Smooth muscle cell (in vitro differentiated cells): ENCODE results near the gene CD47. TPM values are rescaled to one million over a fixed set of nuclear protein-coding genes. Genes with fewer than 3 reads are reported as not detected.

Experiments
- DNase-seq: peaks from one replicate; lab custom pipeline; 2025; ENCODE audit not compliant: unreplicated experiment; lab: John Stamatoyannopoulos, UW
- H2AFZ ChIP-seq: fragments of 200-600 bp; sonication (generic); 2 replicates; pipeline ENCODE4 v1.6.0; 2016; ENCODE audit warnings: antibody characterized with exemption, low read depth, mild to moderate bottlenecking
- H3F3A ChIP-seq: fragments of 200-600 bp; sonication (generic); 2 replicates; pipeline ENCODE4 v1.6.0; 2017; ENCODE audit warnings: antibody characterized with exemption, low read depth
- H3K27ac ChIP-seq: fragments of 200-600 bp; sonication (generic); 2 replicates; pipeline ENCODE4 v1.5.1; 2016; ENCODE audit warnings: low read depth, mild to moderate bottlenecking
- H3K27me3 ChIP-seq: fragments of 200-600 bp; sonication (generic); 2 replicates; pipeline ENCODE4 v1.6.1; 2016; ENCODE audit warnings: low read depth, mild to moderate bottlenecking
- H3K36me3 ChIP-seq: fragments of 200-600 bp; sonication (generic); 2 replicates; pipeline ENCODE4 v1.5.1; 2016; ENCODE audit warnings: low read depth
- H3K4me1 ChIP-seq: fragments of 200-600 bp; sonication (generic); 2 replicates; pipeline ENCODE4 v1.5.1; 2016; ENCODE audit warnings: low read depth
- H3K4me2 ChIP-seq: fragments of 200-600 bp; sonication (generic); 2 replicates; pipeline ENCODE4 v1.6.0; 2016; ENCODE audit warnings: mild to moderate bottlenecking
- H3K4me3 ChIP-seq: fragments of 200-600 bp; sonication (generic); 2 replicates; pipeline ENCODE4 v1.5.1; 2016; ENCODE audit warnings: mild to moderate bottlenecking
- H3K79me2 ChIP-seq: fragments of 200-600 bp; sonication (generic); 2 replicates; pipeline ENCODE4 v1.6.0; 2016; ENCODE audit warnings: low read depth, mild to moderate bottlenecking
- H3K9ac ChIP-seq: fragments of 200-600 bp; sonication (generic); 2 replicates; pipeline ENCODE4 v1.6.0; 2016; ENCODE audit warnings: low read depth
- H3K9me3 ChIP-seq: fragments of 200-600 bp; sonication (generic); replicated peaks from 2 replicates; pipeline ENCODE4 v1.5.1; 2016; ENCODE audit warnings: low read depth
- H4K20me1 ChIP-seq: fragments of 200-600 bp; sonication (generic); 2 replicates; pipeline ENCODE4 v1.6.0; 2016; ENCODE audit warnings: low read depth
- CTCF ChIP-seq: fragments of 200-600 bp; sonication (generic); IDR thresholded peaks from 2 replicates; pipeline ENCODE4 v1.5.1; 2017; ENCODE audit warnings: borderline replicate concordance, mild to moderate bottlenecking, antibody characterized with exemption; ENCODE audit not compliant: insufficient read depth, poor library complexity, severe bottlenecking
- WGBS: methylation state at CpG from one replicate; pipeline ENCODE4 v1.1.7; 2016; ENCODE audit warnings: low lambda C conversion rate; 5-methylcytosine and 5-hydroxymethylcytosine counted together
- polyA plus RNA-seq: library from polyadenylated mRNA; unstranded; fragments of >200 nt; fragmentation: Nextera tagmentation; extraction: Ambion mirVana; gene quantifications from 2 replicates; pipeline ENCODE4 v1.2.1, GENCODE V29; 2016
- total RNA-seq: library from RNA; depleted of rRNA; stranded (reverse); fragments of >200 nt; gene quantifications from 2 replicates; pipeline ENCODE4 v1.2.3, GENCODE V29; 2014

Gene CD47
- total and polyA plus RNA-seq, 2 experiments from 2014 or later, result 47.1 to 95.6 TPM

GRCh38 chr3:108036984-108037741, 53.7 kb downstream of the CD47 start:
- H3K36me3 ChIP-seq, result no peaks in the 10 kb centered on the region
- H3K4me1 ChIP-seq, result no peaks in the 10 kb centered on the region
- no peak overlapping the region for H3K9ac ChIP-seq
- H3K27ac ChIP-seq, result peak overlapping the region; percentile 35
- H3F3A ChIP-seq, result peaks cover 13% of the 10 kb centered on the region
- H4K20me1 ChIP-seq, result no peaks in the 10 kb centered on the region
- H3K9me3 ChIP-seq, result no peaks in the 10 kb centered on the region
- H3K79me2 ChIP-seq, result no peaks in the 10 kb centered on the region
- 88% methylated on average over 12 of the region's 12 CpGs for WGBS
- no peak overlapping the region for H2AFZ ChIP-seq
- peak overlapping the region; percentile 47 for H3K4me2 ChIP-seq
- no peak overlapping the region for H3K4me3 ChIP-seq
- DNase-seq, result no peak
- TF ChIP-seq CTCF, result no peak
- H3K27me3 ChIP-seq, result no peaks in the 10 kb centered on the region

DNA sequence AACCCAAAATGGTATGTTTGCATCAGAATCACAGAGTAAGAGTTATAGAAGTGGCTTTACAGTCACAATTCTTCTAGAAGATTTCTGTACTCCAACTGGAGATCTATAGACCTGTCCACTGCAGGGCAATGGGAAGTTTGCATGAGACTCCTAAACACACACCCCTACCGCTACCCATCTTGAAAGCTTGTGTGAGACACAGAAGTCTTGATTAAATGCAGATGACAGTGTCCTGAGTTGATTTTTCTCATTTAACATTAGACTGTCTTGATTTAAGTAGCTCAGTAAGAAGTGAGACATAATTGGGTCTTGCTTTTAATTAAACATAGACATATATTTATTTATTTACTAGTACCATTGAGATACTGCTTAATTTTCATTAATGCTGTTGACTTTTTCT, 54.4 kb downstream of the CD47 start:
- Histone ChIP-seq H3K27ac (peak overlapping the region; percentile 35), H3K4me2 (peak overlapping the region; percentile 47), H3F3A (peaks cover 13% of the 10 kb centered on the region), H3K79me2 (no peaks in the 10 kb centered on the region), H3K4me3 (no peak overlapping the region), H3K4me1 (no peaks in the 10 kb centered on the region), H3K27me3 (no peaks in the 10 kb centered on the region), H3K9ac (no peak overlapping the region), H3K36me3 (no peaks in the 10 kb centered on the region), H3K9me3 (no peaks in the 10 kb centered on the region), H4K20me1 (no peaks in the 10 kb centered on the region), H2AFZ (no peak overlapping the region)
- WGBS, result 83% methylated on average over 1 of the region's 1 CpG
- no peak for DNase-seq
- TF ChIP-seq CTCF, result no peak

GRCh38 chr3:108035751-108036150, 55.1 kb downstream of the CD47 start:
- no peaks in the 10 kb centered on the region for H3K4me1 ChIP-seq
- H3F3A ChIP-seq, result peaks cover 13% of the 10 kb centered on the region
- no peak overlapping the region for H3K4me3 ChIP-seq
- TF ChIP-seq CTCF, result no peak
- no peaks in the 10 kb centered on the region for H3K9me3 ChIP-seq
- H3K36me3 ChIP-seq, result no peaks in the 10 kb centered on the region
- WGBS, result 74% methylated on average over 4 of the region's 4 CpGs
- H2AFZ ChIP-seq, result no peak overlapping the region
- H3K27me3 ChIP-seq, result no peaks in the 10 kb centered on the region
- no peak overlapping the region for H3K27ac ChIP-seq
- H3K4me2 ChIP-seq, result no peak overlapping the region
- H3K9ac ChIP-seq, result no peak overlapping the region
- no peaks in the 10 kb centered on the region for H4K20me1 ChIP-seq
- no peaks in the 10 kb centered on the region for H3K79me2 ChIP-seq
- DNase-seq, result no peak

GRCh38 chr3:108031895-108032294, 58.9 kb downstream of the CD47 start:
- Histone ChIP-seq H3K4me2 (no peak overlapping the region), H3K27ac (no peak overlapping the region), H3K4me1 (no peaks in the 10 kb centered on the region), H2AFZ (no peak overlapping the region), H3K27me3 (no peaks in the 10 kb centered on the region), H3K36me3 (no peaks in the 10 kb centered on the region), H3K79me2 (no peaks in the 10 kb centered on the region), H3K9ac (no peak overlapping the region), H3F3A (peaks cover 7% of the 10 kb centered on the region), H3K9me3 (no peaks in the 10 kb centered on the region), H4K20me1 (no peaks in the 10 kb centered on the region), H3K4me3 (no peak overlapping the region)
- no peak for DNase-seq
- no peak for TF ChIP-seq CTCF
- WGBS, result 85% methylated on average over 2 of the region's 2 CpGs
